Measurements from ENCODE around the gene GAS1. TPM values are rescaled to one million over a fixed set of nuclear protein-coding genes. Genes with fewer than 3 reads are reported as not detected.

GAS1 gene
- total RNA-seq, 2 donors from 2014 or later: 4.8 to 6.7 TPM

DNA sequence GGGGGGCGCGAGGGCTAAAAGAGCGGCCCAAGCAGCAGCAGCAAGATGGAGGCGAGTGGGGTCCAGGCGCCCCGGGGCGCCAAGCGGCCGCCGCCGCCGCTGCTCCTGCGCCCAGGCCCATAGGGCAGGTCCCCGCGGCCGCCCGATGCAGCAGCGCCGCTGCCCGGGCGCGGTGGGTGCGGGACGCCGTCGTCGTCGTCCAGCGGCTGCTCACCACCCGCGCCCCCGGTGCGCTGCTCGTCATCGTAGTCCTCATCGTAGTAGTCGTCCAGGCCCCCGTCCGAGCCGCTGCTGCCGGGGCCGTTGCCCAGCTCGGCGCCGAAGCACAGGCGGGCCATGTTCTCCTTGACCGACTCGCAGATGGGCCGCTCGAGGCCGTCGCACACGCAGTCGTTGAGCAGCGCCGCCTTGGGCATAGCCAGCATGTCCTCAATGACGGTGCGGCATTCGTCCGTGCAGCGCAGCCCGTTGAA lies 1.5 kb downstream of the GAS1 start:
- DNase-seq: no peak
- peaks cover 28% of the 10 kb centered on the region for H3K27me3 ChIP-seq (ENCODE audit: control insufficient read depth, insufficient read depth, low read length, poor library complexity, severe bottlenecking)
- 0% methylated on average over 9 to 62 of the region's 62 CpGs for WGBS, 2 experiments (ENCODE audit: insufficient coverage in 1 of 2, insufficient read length in 1 of 2)
- Mint-ChIP-seq H3K36me3 (ENCODE audit: low read depth) (no peaks in the 10 kb centered on the region), H3K27me3 (ENCODE audit: insufficient read depth) (peaks cover 58% of the 10 kb centered on the region), H3K4me3 (peak overlapping the region; percentile 63), H3K27ac (no peak overlapping the region), H3K4me1 (peaks cover 49% of the 10 kb centered on the region), H3K9me3 (no peaks in the 10 kb centered on the region)
- H3K9me3 ChIP-seq (ENCODE audit: control insufficient read depth, low read length): no peaks in the 10 kb centered on the region
- peak; percentile 40 for TF ChIP-seq CTCF (conservative IDR thresholded peaks at IDR 0.05)
- H3K9ac ChIP-seq (ENCODE audit: extremely low read depth, low read length, poor library complexity, severe bottlenecking): peak overlapping the region; percentile 6
- H3K36me3 ChIP-seq (ENCODE audit: control insufficient read depth, insufficient read depth, low read length): no peaks in the 10 kb centered on the region
- peak overlapping the region; percentile 84 for H3K4me3 ChIP-seq (ENCODE audit: low read length)
- H3K4me1 ChIP-seq (ENCODE audit: control insufficient read depth, insufficient read depth, low read length): peaks cover 10% of the 10 kb centered on the region
- H3K27ac ChIP-seq (ENCODE audit: low read depth, low read length): peak overlapping the region; percentile 99

GRCh38 chr9:86944796-86945727 lies 2.2 kb downstream of the GAS1 start:
- no peaks in the 10 kb centered on the region for H3K9me3 ChIP-seq (ENCODE audit: control insufficient read depth, low read length)
- H3K27ac ChIP-seq (ENCODE audit: low read depth, low read length): peak overlapping the region; percentile 99
- H3K36me3 ChIP-seq (ENCODE audit: control insufficient read depth, insufficient read depth, low read length): no peaks in the 10 kb centered on the region
- WGBS, 2 experiments (ENCODE audit: insufficient coverage in 1 of 2, insufficient read length in 1 of 2): 11 to 25% methylated on average over 2 to 27 of the region's 27 CpGs
- Mint-ChIP-seq H3K4me3 (peak overlapping the region; percentile 63), H3K36me3 (ENCODE audit: low read depth) (no peaks in the 10 kb centered on the region), H3K4me1 (peaks cover 50% of the 10 kb centered on the region), H3K27ac (no peak overlapping the region), H3K27me3 (ENCODE audit: insufficient read depth) (peaks cover 56% of the 10 kb centered on the region), H3K9me3 (no peaks in the 10 kb centered on the region)
- peak overlapping the region; percentile 6 for H3K9ac ChIP-seq (ENCODE audit: extremely low read depth, low read length, poor library complexity, severe bottlenecking)
- peak overlapping the region; percentile 84 for H3K4me3 ChIP-seq (ENCODE audit: low read length)
- TF ChIP-seq CTCF (conservative IDR thresholded peaks at IDR 0.05): no peak
- H3K27me3 ChIP-seq (ENCODE audit: control insufficient read depth, insufficient read depth, low read length, poor library complexity, severe bottlenecking): peaks cover 24% of the 10 kb centered on the region
- peaks cover 12% of the 10 kb centered on the region for H3K4me1 ChIP-seq (ENCODE audit: control insufficient read depth, insufficient read depth, low read length)
- peak; percentile 77 for DNase-seq

GRCh38 chr9:86943201-86944113 lies 3.8 kb downstream of the GAS1 start:
- Histone ChIP-seq H3K4me1 (ENCODE audit: control insufficient read depth, insufficient read depth, low read length) (peaks cover 12% of the 10 kb centered on the region), H3K4me3 (ENCODE audit: low read length) (peak overlapping the region; percentile 84), H3K9me3 (ENCODE audit: control insufficient read depth, low read length) (no peaks in the 10 kb centered on the region), H3K36me3 (ENCODE audit: control insufficient read depth, insufficient read depth, low read length) (no peaks in the 10 kb centered on the region), H3K27me3 (ENCODE audit: control insufficient read depth, insufficient read depth, low read length, poor library complexity, severe bottlenecking) (peaks cover 11% of the 10 kb centered on the region), H3K27ac (ENCODE audit: low read depth, low read length) (peak overlapping the region; percentile 76), H3K9ac (ENCODE audit: extremely low read depth, low read length, poor library complexity, severe bottlenecking) (peak overlapping the region; percentile 31)
- Mint-ChIP-seq H3K27me3 (ENCODE audit: insufficient read depth) (peaks cover 51% of the 10 kb centered on the region), H3K9me3 (no peaks in the 10 kb centered on the region), H3K36me3 (ENCODE audit: low read depth) (no peaks in the 10 kb centered on the region), H3K4me3 (peak overlapping the region; percentile 33), H3K27ac (peak overlapping the region; percentile 32), H3K4me1 (peaks cover 43% of the 10 kb centered on the region)
- DNase-seq: no peak
- WGBS, 2 experiments (ENCODE audit: insufficient coverage in 1 of 2, insufficient read length in 1 of 2): 1 to 11% methylated on average over 7 to 11 of the region's 12 CpGs
- no peak for TF ChIP-seq CTCF (conservative IDR thresholded peaks at IDR 0.05)
